ENCODE data around the gene SFXN3. TPM values are rescaled to one million over a fixed set of nuclear protein-coding genes. Genes with fewer than 3 reads are reported as not detected.

Gene SFXN3
- total and polyA plus RNA-seq, 5 donors from 2014 or later: 17.7 to 70.4 (median 20.4) TPM

DNA sequence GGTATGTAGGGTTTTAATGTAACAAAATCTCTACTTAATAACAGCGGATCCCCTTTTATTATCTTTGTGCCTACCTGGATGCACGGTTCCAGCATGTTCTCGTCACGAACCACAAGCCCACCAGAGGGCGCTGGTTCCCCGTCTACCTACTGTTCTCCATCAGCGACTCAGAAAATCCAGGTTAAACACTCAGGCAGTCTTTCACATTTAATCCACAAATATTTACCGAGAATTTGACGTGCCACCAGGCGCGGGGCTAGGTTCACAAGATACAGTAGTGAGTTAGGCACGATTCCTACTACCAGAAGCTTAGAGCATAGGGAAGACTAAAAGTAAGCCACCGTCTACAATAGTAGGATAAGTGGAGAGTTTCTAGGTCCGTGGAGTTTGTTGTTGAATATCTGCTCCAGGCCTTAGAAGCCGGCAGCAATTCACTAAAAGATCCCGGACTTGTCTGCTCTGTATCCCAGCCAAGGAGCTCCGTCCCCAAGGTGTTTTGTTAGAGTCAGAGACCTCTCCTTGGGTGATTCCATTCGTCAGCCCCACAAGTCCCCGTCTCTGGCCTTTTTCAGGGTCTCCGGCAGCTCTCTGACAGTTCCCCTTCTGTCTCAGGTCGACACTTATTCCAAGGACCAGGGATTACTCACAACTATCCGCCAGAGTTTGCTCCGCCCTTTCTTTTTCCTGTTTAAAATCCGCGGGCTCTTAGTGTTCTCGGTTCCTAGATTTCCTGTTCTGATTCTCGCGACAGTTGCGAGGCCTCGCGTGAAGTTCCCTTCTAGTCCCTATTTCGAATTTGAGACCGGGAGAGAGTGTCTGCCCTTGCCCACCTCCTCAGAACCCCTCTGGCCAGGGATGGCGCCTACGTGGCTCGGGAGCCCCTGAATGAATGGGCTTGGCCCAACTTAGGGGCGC lies 29.3 kb downstream of the SFXN3 start:
- no peaks in the 10 kb centered on the region for H3K36me3 ChIP-seq (ENCODE audit: control insufficient read depth, insufficient read depth, low read length)
- no peaks in the 10 kb centered on the region for H3K9me3 Mint-ChIP-seq
- H3K27me3 ChIP-seq (ENCODE audit: control insufficient read depth, insufficient read depth, low read length): peaks cover 14% of the 10 kb centered on the region
- peak overlapping the region; percentile 40 to 95 (median 93) for H3K27ac Mint-ChIP-seq
- peak overlapping the region; percentile 86 for H3K27ac ChIP-seq (ENCODE audit: insufficient read depth, low read length, poor library complexity, severe bottlenecking)
- ATAC-seq (ENCODE audit: low read depth in 2 of 2): peak; percentile 69 to 73
- H3K4me1 Mint-ChIP-seq: peaks cover 6 to 36% (median 16%) of the 10 kb centered on the region in 4 donors
- peaks cover 37% of the 10 kb centered on the region for H3K4me1 ChIP-seq (ENCODE audit: control insufficient read depth, insufficient read depth, low read length, poor library complexity, severe bottlenecking)
- H3K4me3 ChIP-seq (ENCODE audit: low read depth, low read length): peak overlapping the region; percentile 97
- peak; percentile 82 to 94 (median 93) for DNase-seq
- no peaks in the 10 kb centered on the region for H3K9me3 ChIP-seq (ENCODE audit: control insufficient read depth in 2 of 2, low read length in 2 of 2)
- peaks cover 3% of the 10 kb centered on the region for H3K36me3 Mint-ChIP-seq
- peaks cover 21% of the 10 kb centered on the region for H3K27me3 Mint-ChIP-seq
- H3K4me3 Mint-ChIP-seq: peak overlapping the region; percentile 92 to 95 (median 94)

GRCh38 chr10:101060951-101061623 lies 30.1 kb downstream of the SFXN3 start:
- H3K4me3 Mint-ChIP-seq: peak overlapping the region; percentile 92 to 95 (median 94)
- H3K4me3 ChIP-seq (ENCODE audit: low read depth, low read length): peak overlapping the region; percentile 97
- peaks cover 40% of the 10 kb centered on the region for H3K4me1 ChIP-seq (ENCODE audit: control insufficient read depth, insufficient read depth, low read length, poor library complexity, severe bottlenecking)
- peaks cover 21% of the 10 kb centered on the region for H3K27me3 ChIP-seq (ENCODE audit: control insufficient read depth, insufficient read depth, low read length)
- peak; percentile 53 to 90 (median 85) for DNase-seq
- ATAC-seq (ENCODE audit: low read depth in 2 of 2): peak; percentile 68 to 72
- H3K9me3 Mint-ChIP-seq: no peaks in the 10 kb centered on the region
- H3K9me3 ChIP-seq (ENCODE audit: control insufficient read depth in 2 of 2, low read length in 2 of 2): no peaks in the 10 kb centered on the region
- peaks cover 3% of the 10 kb centered on the region for H3K36me3 Mint-ChIP-seq
- no peaks in the 10 kb centered on the region for H3K36me3 ChIP-seq (ENCODE audit: control insufficient read depth, insufficient read depth, low read length)
- H3K27ac ChIP-seq (ENCODE audit: insufficient read depth, low read length, poor library complexity, severe bottlenecking): peak overlapping the region; percentile 86
- peaks cover 29% of the 10 kb centered on the region for H3K27me3 Mint-ChIP-seq
- peak overlapping the region; percentile 48 to 95 (median 93) for H3K27ac Mint-ChIP-seq
- H3K4me1 Mint-ChIP-seq: peaks cover 7 to 43% (median 18%) of the 10 kb centered on the region in 4 donors

DNA sequence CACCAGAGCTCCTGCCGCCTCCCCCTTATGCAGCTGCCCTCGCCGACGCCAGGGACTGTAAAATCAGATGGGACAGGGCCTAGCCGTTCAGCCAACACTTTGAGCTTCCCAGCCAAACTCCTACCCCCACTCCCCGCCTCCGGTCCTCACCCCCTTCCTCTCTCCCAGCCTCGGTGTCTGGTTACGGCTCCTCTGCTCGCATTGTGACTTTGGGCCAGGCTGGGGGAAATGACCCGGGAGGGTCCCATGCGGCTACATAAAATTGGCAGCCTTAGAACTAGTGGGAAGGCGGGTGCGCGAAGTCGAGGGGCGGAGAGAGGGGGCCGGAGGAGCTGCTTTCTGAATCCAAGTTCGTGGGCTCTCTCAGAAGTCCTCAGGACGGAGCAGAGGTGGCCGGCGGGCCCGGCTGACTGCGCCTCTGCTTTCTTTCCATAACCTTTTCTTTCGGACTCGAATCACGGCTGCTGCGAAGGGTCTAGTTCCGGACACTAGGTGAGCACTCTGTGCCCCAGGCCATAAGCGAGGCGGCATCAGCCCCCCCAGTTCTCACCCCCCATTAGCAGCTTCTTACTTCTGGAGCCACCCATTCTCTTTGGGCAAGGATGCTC lies 30.7 kb downstream of the SFXN3 start, which contains the start of gene KAZALD1:
TSS of gene KAZALD1 (plus strand) at position 366 of the 608 bp plus-strand sequence. CDS start 604 bp downstream, outside the sequence.
- Mint-ChIP-seq H3K27me3 (peaks cover 35% of the 10 kb centered on the region), H3K36me3 (peaks cover 3% of the 10 kb centered on the region), H3K4me3 (peak within 1 kb of the TSS; percentile 92 to 95 (median 94)), H3K4me1 (peaks cover 7 to 49% (median 19%) of the 10 kb centered on the region in 4 donors), H3K9me3 (no peaks in the 10 kb centered on the region), H3K27ac (peak within 1 kb of the TSS; percentile 48 to 95 (median 93))
- H3K27me3 ChIP-seq (ENCODE audit: control insufficient read depth, insufficient read depth, low read length): peaks cover 25% of the 10 kb centered on the region
- peak within 1 kb of the TSS; percentile 86 for H3K27ac ChIP-seq (ENCODE audit: insufficient read depth, low read length, poor library complexity, severe bottlenecking)
- peak in 1 of 2 donors; percentile 0 for ATAC-seq (ENCODE audit: low read depth in 2 of 2)
- H3K9me3 ChIP-seq (ENCODE audit: control insufficient read depth in 2 of 2, low read length in 2 of 2): no peaks in the 10 kb centered on the region
- H3K4me3 ChIP-seq (ENCODE audit: low read depth, low read length): peak within 1 kb of the TSS; percentile 97
- H3K36me3 ChIP-seq (ENCODE audit: control insufficient read depth, insufficient read depth, low read length): no peaks in the 10 kb centered on the region
- H3K4me1 ChIP-seq (ENCODE audit: control insufficient read depth, insufficient read depth, low read length, poor library complexity, severe bottlenecking): peaks cover 46% of the 10 kb centered on the region
- no peak for DNase-seq

DNA sequence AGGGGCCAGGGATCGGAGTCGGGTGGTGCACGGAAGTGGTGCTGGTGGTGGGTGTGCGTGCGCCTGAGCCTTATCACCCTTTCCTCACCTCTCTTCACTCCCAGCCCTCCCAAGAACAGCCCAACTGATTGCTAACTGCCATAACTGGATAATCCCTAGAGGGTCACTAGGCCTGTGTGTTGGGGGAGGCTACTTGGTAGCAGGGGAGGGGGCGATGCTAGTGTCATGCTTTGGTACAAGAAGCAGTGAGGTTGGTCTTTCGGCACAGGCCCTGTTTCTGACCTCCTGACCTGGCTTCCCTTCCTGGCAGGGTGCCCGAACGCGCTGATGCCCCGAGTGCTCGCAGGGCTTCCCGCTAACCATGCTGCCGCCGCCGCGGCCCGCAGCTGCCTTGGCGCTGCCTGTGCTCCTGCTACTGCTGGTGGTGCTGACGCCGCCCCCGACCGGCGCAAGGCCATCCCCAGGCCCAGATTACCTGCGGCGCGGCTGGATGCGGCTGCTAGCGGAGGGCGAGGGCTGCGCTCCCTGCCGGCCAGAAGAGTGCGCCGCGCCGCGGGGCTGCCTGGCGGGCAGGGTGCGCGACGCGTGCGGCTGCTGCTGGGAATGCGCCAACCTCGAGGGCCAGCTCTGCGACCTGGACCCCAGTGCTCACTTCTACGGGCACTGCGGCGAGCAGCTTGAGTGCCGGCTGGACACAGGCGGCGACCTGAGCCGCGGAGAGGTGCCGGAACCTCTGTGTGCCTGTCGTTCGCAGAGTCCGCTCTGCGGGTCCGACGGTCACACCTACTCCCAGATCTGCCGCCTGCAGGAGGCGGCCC lies 31.4 kb downstream of the SFXN3 start:
- Mint-ChIP-seq H3K4me3 (peak overlapping the region; percentile 76 to 95 (median 83)), H3K27ac (no peak overlapping the region), H3K36me3 (peaks cover 3% of the 10 kb centered on the region), H3K4me1 (peaks cover 7 to 53% (median 20%) of the 10 kb centered on the region in 4 donors), H3K9me3 (no peaks in the 10 kb centered on the region), H3K27me3 (peaks cover 42% of the 10 kb centered on the region)
- Histone ChIP-seq H3K9me3 (ENCODE audit: control insufficient read depth in 2 of 2, low read length in 2 of 2) (no peaks in the 10 kb centered on the region), H3K4me3 (ENCODE audit: low read depth, low read length) (no peak overlapping the region), H3K4me1 (ENCODE audit: control insufficient read depth, insufficient read depth, low read length, poor library complexity, severe bottlenecking) (peaks cover 53% of the 10 kb centered on the region), H3K27ac (ENCODE audit: insufficient read depth, low read length, poor library complexity, severe bottlenecking) (no peak overlapping the region), H3K27me3 (ENCODE audit: control insufficient read depth, insufficient read depth, low read length) (peaks cover 25% of the 10 kb centered on the region), H3K36me3 (ENCODE audit: control insufficient read depth, insufficient read depth, low read length) (no peaks in the 10 kb centered on the region)
- ATAC-seq (ENCODE audit: low read depth in 2 of 2): peak; percentile 20 to 36
- peak; percentile 43 to 69 (median 53) for DNase-seq

- Mint-ChIP-seq H3K36me3 (peaks cover 3% of the 10 kb centered on the region), H3K4me3 (peak overlapping the region in 3 of 4 donors; percentile 28 to 77 (median 62)), H3K9me3 (no peaks in the 10 kb centered on the region), H3K27me3 (peaks cover 48% of the 10 kb centered on the region), H3K4me1 (peaks cover 7 to 57% (median 22%) of the 10 kb centered on the region in 4 donors), H3K27ac (no peak overlapping the region)
- H3K4me1 ChIP-seq (ENCODE audit: control insufficient read depth, insufficient read depth, low read length, poor library complexity, severe bottlenecking): peaks cover 57% of the 10 kb centered on the region
- no peaks in the 10 kb centered on the region for H3K9me3 ChIP-seq (ENCODE audit: control insufficient read depth in 2 of 2, low read length in 2 of 2)
- ATAC-seq (ENCODE audit: low read depth in 2 of 2) (no peak), DNase-seq (no peak)
- no peak overlapping the region for H3K27ac ChIP-seq (ENCODE audit: insufficient read depth, low read length, poor library complexity, severe bottlenecking)
- H3K4me3 ChIP-seq (ENCODE audit: low read depth, low read length): no peak overlapping the region
- no peaks in the 10 kb centered on the region for H3K36me3 ChIP-seq (ENCODE audit: control insufficient read depth, insufficient read depth, low read length)
- peaks cover 25% of the 10 kb centered on the region for H3K27me3 ChIP-seq (ENCODE audit: control insufficient read depth, insufficient read depth, low read length)
Measured at GRCh38 chr10:101063050-101063525, 32.1 kb downstream of the SFXN3 start.

- H3K27ac ChIP-seq (ENCODE audit: insufficient read depth, low read length, poor library complexity, severe bottlenecking): no peak overlapping the region
- DNase-seq: no peak
- Mint-ChIP-seq H3K4me3 (peak overlapping the region; percentile 48 to 77 (median 56)), H3K4me1 (peaks cover 7 to 57% (median 22%) of the 10 kb centered on the region in 4 donors), H3K27me3 (peaks cover 48% of the 10 kb centered on the region), H3K36me3 (peaks cover 3% of the 10 kb centered on the region), H3K9me3 (no peaks in the 10 kb centered on the region), H3K27ac (no peak overlapping the region)
- no peaks in the 10 kb centered on the region for H3K9me3 ChIP-seq (ENCODE audit: control insufficient read depth in 2 of 2, low read length in 2 of 2)
- H3K27me3 ChIP-seq (ENCODE audit: control insufficient read depth, insufficient read depth, low read length): peaks cover 25% of the 10 kb centered on the region
- H3K4me3 ChIP-seq (ENCODE audit: low read depth, low read length): no peak overlapping the region
- no peaks in the 10 kb centered on the region for H3K36me3 ChIP-seq (ENCODE audit: control insufficient read depth, insufficient read depth, low read length)
- ATAC-seq (ENCODE audit: low read depth in 2 of 2): no peak
- peaks cover 57% of the 10 kb centered on the region for H3K4me1 ChIP-seq (ENCODE audit: control insufficient read depth, insufficient read depth, low read length, poor library complexity, severe bottlenecking)
Measured at GRCh38 chr10:101063548-101064414, 32.7 kb downstream of the SFXN3 start.

Measured in CD4-positive, CD25-positive, alpha-beta regulatory T cell (primary cell).